Aortic smooth muscle cell (primary cell): ENCODE measurements around the gene SLC52A3. TPM values are rescaled to one million over a fixed set of nuclear protein-coding genes. Genes with fewer than 3 reads are reported as not detected.

Experiments
- total RNA-seq: library from RNA; depleted of rRNA; stranded (reverse); fragments of >200 nt; gene quantifications from 2 replicates; pipeline ENCODE4 v1.2.3, GENCODE V29; 2014

Gene SLC52A3
- total RNA-seq = not detected in 2 replicates

GRCh38 chr20:768426-768978, at the start of gene SLC52A3:
SLC52A3 (minus strand) TSS chr20:768500; CDS start chr20:765774, 2,726 bp downstream.

Other genes with a start within 250 kb of the SLC52A3 start
- 94.1 and 97.2 TPM in 2 replicates for gene CSNK2A1, start 224.7 kb downstream of the SLC52A3 start, total RNA-seq
- gene TCF15, start 158.2 kb downstream of the SLC52A3 start, total RNA-seq = not detected in 2 replicates
- 42.8 and 61.2 TPM in 2 replicates for gene SRXN1, start 115.3 kb downstream of the SLC52A3 start, total RNA-seq
- not detected in 2 replicates for gene SCRT2, start 92.7 kb downstream of the SLC52A3 start, total RNA-seq
- gene FAM110A, start 65.2 kb upstream of the SLC52A3 start, total RNA-seq = 2.9 and 3.8 TPM in 2 replicates
- not detected in 2 replicates for gene ANGPT4, start 147.8 kb upstream of the SLC52A3 start, total RNA-seq
- not detected in 2 replicates for gene RSPO4, start 233.8 kb upstream of the SLC52A3 start, total RNA-seq